Body of pancreas (tissue), 4 donors: Measurements from ENCODE around the gene SH3PXD2A. TPM values are rescaled to one million over a fixed set of nuclear protein-coding genes. Genes with fewer than 3 reads are reported as not detected.
"Not testable (repeated sequence)": the region's sequence is repeated elsewhere in the genome, so short reads cannot be mapped to it uniquely, and the experiment has no call there.

Source experiments
- ATAC-seq: fragments of 150-250 bp; one replicate; pipeline ENCODE4 v1.9.1; 2016
- DNase-seq, 4 donors: peaks; one replicate each; pipeline ENCODE4 v3.0.0-alpha.2; 2019
- H3K27ac ChIP-seq, 4 donors: fragments of 200-600 bp; sonication (generic); 1 replicate in 3 of 4; 2 replicates in 1 of 4; pipeline versions ENCODE4 v1.5.1 to v1.6.1; 2016 to 2019; ENCODE audit warnings: mild to moderate bottlenecking in 1 of 4, mixed read lengths in 1 of 4, moderate library complexity in 1 of 4
- H3K27me3 ChIP-seq, 2 donors: fragments of 200-600 bp; sonication (generic); one replicate each; pipeline ENCODE4 v1.6.0; 2016; ENCODE audit warnings: mild to moderate bottlenecking in 1 of 2
- H3K36me3 ChIP-seq, 2 donors: fragments of 200-600 bp; sonication (generic); replicated peaks in 1 of 2; 2 replicates each; pipeline ENCODE4 v1.5.1; 2016; ENCODE audit warnings: low read depth in 2 of 2; ENCODE audit not compliant: insufficient read depth in 1 of 2
- H3K4me1 ChIP-seq: fragments of 200-600 bp; sonication (generic); one replicate; pipeline ENCODE4 v1.6.0; 2016
- H3K4me3 ChIP-seq, 2 donors: fragments of 200-600 bp; sonication (generic); 1 replicate in 1 of 2; 2 replicates in 1 of 2; pipeline ENCODE4 v1.5.1; 2016 to 2019
- H3K9me3 ChIP-seq, 3 donors: fragments of 200-600 bp; sonication (generic); 1 replicate in 2 of 3; 2 replicates in 1 of 3; pipeline ENCODE4 v1.5.1; 2016
- POLR2A ChIP-seq, 3 donors: fragments of 450-650 bp; IDR thresholded peaks; one replicate each; pipeline ENCODE4 v1.6.1; 2016; ENCODE audit warnings: antibody characterized with exemption in 3 of 3, mild to moderate bottlenecking in 2 of 3
- WGBS, 2 donors: methylation state at CpG; one replicate each; pipeline ENCODE4 v1.1.5; 2017; 5-methylcytosine and 5-hydroxymethylcytosine counted together
- intact Hi-C: fragments of 100-400 bp; cut with DNase I; formaldehyde crosslinking; loops from one replicate; pipeline ENCODE4 v1.15.1; 2023
- total RNA-seq, 2 donors: library from RNA; depleted of rRNA; stranded (reverse); fragments of >200 nt; gene quantifications; one replicate each; pipeline ENCODE4 v1.1.0, GENCODE V29; 2016
- TF ChIP-seq, protein P1 (sequence below), 7 experiments: fragments of 450-650 bp in 4 of 7; fragments of 200-600 bp in 3 of 7; sonication (generic) in 3 of 7; IDR thresholded peaks; one replicate each; pipeline ENCODE4 v1.5.1; 2016 to 2019; ENCODE audit warnings: antibody characterized with exemption in 7 of 7

SH3PXD2A gene
- total RNA-seq, 2 donors from 2014 or later = 7.3 to 9.9 TPM

DNA sequence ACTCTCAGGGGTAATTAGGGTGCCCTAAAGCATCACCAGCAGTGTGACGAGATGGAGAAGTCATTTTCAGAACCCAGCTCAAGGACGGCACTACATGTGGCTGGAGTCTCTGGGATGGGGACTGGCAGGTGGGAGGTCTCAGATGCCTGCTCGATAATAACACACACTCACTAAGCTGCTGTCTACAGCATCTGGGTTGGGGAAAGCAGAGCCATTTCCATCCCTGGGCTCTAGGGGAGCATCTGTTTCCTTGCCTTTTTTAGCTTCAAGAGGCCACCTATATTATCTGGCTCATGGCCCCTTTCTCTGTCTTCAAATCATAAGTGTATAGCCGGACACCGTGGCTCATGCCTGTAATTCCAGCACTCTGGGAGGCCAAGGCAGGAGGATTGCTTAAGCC lies 79.6 kb downstream of the SH3PXD2A start:
- intact Hi-C loops = no loop called here
- Histone ChIP-seq H3K27ac (no peak overlapping the region), H3K9me3 (no peaks in the 10 kb centered on the region), H3K4me1 (peaks cover 28% of the 10 kb centered on the region), H3K36me3 (no peaks in the 10 kb centered on the region), H3K4me3 (no peak overlapping the region), H3K27me3 (no peaks in the 10 kb centered on the region)
- ATAC-seq (no peak), DNase-seq (no peak)
- TF ChIP-seq, protein P1, sequence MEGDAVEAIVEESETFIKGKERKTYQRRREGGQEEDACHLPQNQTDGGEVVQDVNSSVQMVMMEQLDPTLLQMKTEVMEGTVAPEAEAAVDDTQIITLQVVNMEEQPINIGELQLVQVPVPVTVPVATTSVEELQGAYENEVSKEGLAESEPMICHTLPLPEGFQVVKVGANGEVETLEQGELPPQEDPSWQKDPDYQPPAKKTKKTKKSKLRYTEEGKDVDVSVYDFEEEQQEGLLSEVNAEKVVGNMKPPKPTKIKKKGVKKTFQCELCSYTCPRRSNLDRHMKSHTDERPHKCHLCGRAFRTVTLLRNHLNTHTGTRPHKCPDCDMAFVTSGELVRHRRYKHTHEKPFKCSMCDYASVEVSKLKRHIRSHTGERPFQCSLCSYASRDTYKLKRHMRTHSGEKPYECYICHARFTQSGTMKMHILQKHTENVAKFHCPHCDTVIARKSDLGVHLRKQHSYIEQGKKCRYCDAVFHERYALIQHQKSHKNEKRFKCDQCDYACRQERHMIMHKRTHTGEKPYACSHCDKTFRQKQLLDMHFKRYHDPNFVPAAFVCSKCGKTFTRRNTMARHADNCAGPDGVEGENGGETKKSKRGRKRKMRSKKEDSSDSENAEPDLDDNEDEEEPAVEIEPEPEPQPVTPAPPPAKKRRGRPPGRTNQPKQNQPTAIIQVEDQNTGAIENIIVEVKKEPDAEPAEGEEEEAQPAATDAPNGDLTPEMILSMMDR (IDR thresholded peaks at IDR 0.05) = no peak
- no peak for TF ChIP-seq POLR2A (IDR thresholded peaks at IDR 0.05)
- 88 to 92% methylated on average over 5 of the region's 5 CpGs for WGBS, 2 donors

DNA sequence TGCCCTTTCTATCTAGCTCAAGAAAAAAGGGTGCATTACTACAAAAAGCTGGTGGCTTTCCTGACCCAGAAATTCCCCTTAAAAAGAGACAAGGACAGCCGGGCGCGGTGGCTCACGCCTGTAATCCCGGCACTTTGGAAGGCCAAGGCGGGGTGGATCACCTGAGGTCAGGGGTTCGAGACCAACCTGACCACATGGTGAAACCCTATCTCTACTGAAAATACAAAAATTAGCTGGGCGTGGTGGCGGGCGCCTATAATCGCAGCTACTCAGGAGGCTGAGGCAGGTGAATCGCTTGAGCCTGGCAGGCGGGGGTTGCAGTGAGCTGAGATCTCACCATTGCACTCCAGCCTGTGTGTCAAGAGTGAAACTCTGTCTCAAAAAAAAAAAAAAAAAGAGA lies 82.5 kb downstream of the SH3PXD2A start:
- H3K36me3 ChIP-seq, H3K9me3 ChIP-seq, DNase-seq, H3K27me3 ChIP-seq, ATAC-seq, intact Hi-C loops, H3K4me3 ChIP-seq: not testable (repeated sequence)
- peak overlapping the region in 3 of 4 donors; percentile 49 to 59 (median 52) for H3K27ac ChIP-seq
- H3K4me1 ChIP-seq = peaks cover 19% of the 10 kb centered on the region
- WGBS, 2 donors = 63 to 68% methylated on average over 12 to 13 of the region's 13 CpGs

- Histone ChIP-seq H3K27ac (peak overlapping the region in 3 of 4 donors; percentile 49 to 59 (median 52)), H3K4me1 (peaks cover 16% of the 10 kb centered on the region), H3K4me3 (peak overlapping the region in 1 of 2 donors; percentile 11), H3K27me3 (no peaks in the 10 kb centered on the region), H3K9me3 (no peaks in the 10 kb centered on the region), H3K36me3 (no peaks in the 10 kb centered on the region)
- peak; percentile 49 to 74 (median 68) for DNase-seq
- intact Hi-C loops = no loop called here
- ATAC-seq = peak; percentile 70
- peak in 2 of 3 donors; percentile 32 to 52 for TF ChIP-seq POLR2A (IDR thresholded peaks at IDR 0.05)
- TF ChIP-seq, protein P1 (IDR thresholded peaks at IDR 0.05) = no peak
- 11 to 26% methylated on average over 12 to 26 of the region's 28 CpGs for WGBS, 2 donors
Measured at GRCh38 chr10:103772096-103772845, 83.1 kb downstream of the SH3PXD2A start.

- DNase-seq (no peak), ATAC-seq (no peak)
- no peaks in the 10 kb centered on the region for H3K27me3 ChIP-seq
- H3K4me1 ChIP-seq = peaks cover 15% of the 10 kb centered on the region
- TF ChIP-seq, protein P1 (IDR thresholded peaks at IDR 0.05) = no peak
- no peak for TF ChIP-seq POLR2A (IDR thresholded peaks at IDR 0.05)
- WGBS, 2 donors = 91 to 94% methylated on average over 2 of the region's 2 CpGs
- no peaks in the 10 kb centered on the region for H3K9me3 ChIP-seq
- no peak overlapping the region for H3K27ac ChIP-seq
- intact Hi-C loops = no loop called here
- H3K4me3 ChIP-seq = no peak overlapping the region
- no peaks in the 10 kb centered on the region for H3K36me3 ChIP-seq
Measured at GRCh38 chr10:103770139-103770538, 85.2 kb downstream of the SH3PXD2A start.

DNA sequence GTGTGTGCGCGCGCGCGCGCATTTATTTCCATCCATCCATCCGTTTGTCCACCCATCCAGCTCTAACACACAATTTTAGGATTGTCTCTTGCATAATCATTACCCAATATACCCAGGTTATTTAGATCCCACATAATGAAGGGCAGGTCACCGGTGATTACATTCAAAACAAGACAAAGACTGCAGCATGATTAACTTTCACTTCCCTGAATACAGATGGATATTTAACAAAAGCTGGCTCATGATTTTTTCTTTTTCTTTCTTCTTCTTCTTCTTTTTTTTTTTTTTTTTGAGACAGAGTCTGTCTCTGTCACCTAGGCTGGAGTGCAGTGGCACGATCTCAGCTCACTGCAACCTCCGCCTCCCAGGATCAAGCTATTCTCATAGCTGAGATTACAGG lies 86.2 kb downstream of the SH3PXD2A start:
- H3K4me1 ChIP-seq = peaks cover 15% of the 10 kb centered on the region
- ATAC-seq (no peak), DNase-seq (no peak)
- H3K27me3 ChIP-seq = no peaks in the 10 kb centered on the region
- 91 to 93% methylated on average over 9 to 10 of the region's 10 CpGs for WGBS, 2 donors
- intact Hi-C loops = no loop called here
- no peak overlapping the region for H3K27ac ChIP-seq
- TF ChIP-seq, protein P1 (IDR thresholded peaks at IDR 0.05) = no peak
- no peak for TF ChIP-seq POLR2A (IDR thresholded peaks at IDR 0.05)
- H3K36me3 ChIP-seq = no peaks in the 10 kb centered on the region
- no peaks in the 10 kb centered on the region for H3K9me3 ChIP-seq
- no peak overlapping the region for H3K4me3 ChIP-seq
